HUES6 (cell line): ENCODE measurements around the gene CHRND.

ENCODE experiments used
- H3K27ac ChIP-seq: 2 replicates; pipeline ENCODE4 v1.7.0; 2013; ENCODE audit warnings: low read depth, mild to moderate bottlenecking, low read length, inconsistent platforms
- H3K27me3 ChIP-seq: 2 replicates; pipeline ENCODE4 v1.6.1; 2013; ENCODE audit warnings: low read length; ENCODE audit not compliant: control insufficient read depth, insufficient read depth
- H3K36me3 ChIP-seq: 2 replicates; pipeline ENCODE4 v1.6.1; 2013; ENCODE audit warnings: low read length; ENCODE audit not compliant: control insufficient read depth, insufficient read depth
- H3K4me1 ChIP-seq: 2 replicates; pipeline ENCODE4 v1.6.1; 2013; ENCODE audit warnings: low read length; ENCODE audit not compliant: control insufficient read depth, insufficient read depth
- H3K4me3 ChIP-seq: 2 replicates; pipeline ENCODE4 v1.5.1; 2013; ENCODE audit warnings: low read depth, low read length
- H3K9ac ChIP-seq: one replicate; pipeline ENCODE4 v1.6.1; 2013; ENCODE audit warnings: mild to moderate bottlenecking, low read length
- H3K9me3 ChIP-seq: 2 replicates; pipeline ENCODE4 v1.6.1; 2013; ENCODE audit warnings: low read depth, low read length; ENCODE audit not compliant: control insufficient read depth, insufficient read depth

The CHRND gene

GRCh38 chr2:232489516-232490220, 36.3 kb upstream of the CHRND start:
- peaks cover 62% of the 10 kb centered on the region for H3K27me3 ChIP-seq
- no peaks in the 10 kb centered on the region for H3K36me3 ChIP-seq
- no peak overlapping the region for H3K27ac ChIP-seq
- H3K9ac ChIP-seq: no peak overlapping the region
- H3K4me1 ChIP-seq: peaks cover 24% of the 10 kb centered on the region
- H3K4me3 ChIP-seq: no peak overlapping the region
- no peaks in the 10 kb centered on the region for H3K9me3 ChIP-seq

DNA sequence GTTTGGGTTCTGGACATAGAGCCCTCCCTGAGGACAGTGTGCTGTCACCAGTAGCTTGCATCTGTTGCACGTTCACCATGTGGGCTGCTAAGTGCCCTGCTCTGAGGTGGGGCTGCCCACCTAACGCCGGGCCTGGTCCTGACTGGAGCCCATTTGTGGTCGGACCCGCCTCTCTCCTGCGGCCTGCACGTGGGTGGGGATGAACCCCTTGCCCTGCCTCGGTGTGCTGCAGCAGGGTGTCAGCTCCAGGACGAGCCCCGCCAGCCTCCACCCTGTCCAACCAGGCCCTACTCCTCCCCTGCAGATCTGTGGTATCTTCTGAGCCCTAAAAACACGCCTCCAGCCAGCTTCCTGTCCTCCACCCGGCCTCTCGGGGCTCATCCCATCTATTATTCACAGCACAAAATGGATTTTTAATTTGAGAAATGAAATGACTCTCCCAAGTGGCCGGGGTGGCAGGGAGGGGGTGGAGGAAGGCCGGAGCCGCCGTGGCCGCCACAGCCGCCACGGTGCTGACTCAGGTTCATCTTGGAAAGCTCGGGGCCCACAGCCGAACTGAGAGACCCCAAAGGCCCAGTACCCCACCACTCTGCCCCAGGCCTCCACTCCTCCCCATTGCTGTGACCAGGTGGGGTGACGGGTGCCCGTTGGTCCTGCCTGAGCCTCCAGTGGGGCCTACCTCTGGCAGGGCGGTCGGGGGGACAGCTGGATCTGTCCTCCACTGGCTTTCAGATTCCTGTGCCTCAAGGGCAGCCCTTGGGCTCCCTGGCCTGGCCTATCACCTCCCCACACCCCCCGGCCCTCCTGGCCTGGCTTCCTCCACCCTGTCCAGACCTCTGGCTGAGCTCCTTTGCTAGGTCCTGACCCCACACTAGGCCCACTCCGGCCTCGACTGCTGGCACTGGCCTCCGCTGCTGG, 35.5 kb upstream of the CHRND start:
- H3K9me3 ChIP-seq: no peaks in the 10 kb centered on the region
- peaks cover 21% of the 10 kb centered on the region for H3K4me1 ChIP-seq
- no peaks in the 10 kb centered on the region for H3K36me3 ChIP-seq
- H3K9ac ChIP-seq: no peak overlapping the region
- H3K27ac ChIP-seq: no peak overlapping the region
- peaks cover 54% of the 10 kb centered on the region for H3K27me3 ChIP-seq
- no peak overlapping the region for H3K4me3 ChIP-seq

DNA sequence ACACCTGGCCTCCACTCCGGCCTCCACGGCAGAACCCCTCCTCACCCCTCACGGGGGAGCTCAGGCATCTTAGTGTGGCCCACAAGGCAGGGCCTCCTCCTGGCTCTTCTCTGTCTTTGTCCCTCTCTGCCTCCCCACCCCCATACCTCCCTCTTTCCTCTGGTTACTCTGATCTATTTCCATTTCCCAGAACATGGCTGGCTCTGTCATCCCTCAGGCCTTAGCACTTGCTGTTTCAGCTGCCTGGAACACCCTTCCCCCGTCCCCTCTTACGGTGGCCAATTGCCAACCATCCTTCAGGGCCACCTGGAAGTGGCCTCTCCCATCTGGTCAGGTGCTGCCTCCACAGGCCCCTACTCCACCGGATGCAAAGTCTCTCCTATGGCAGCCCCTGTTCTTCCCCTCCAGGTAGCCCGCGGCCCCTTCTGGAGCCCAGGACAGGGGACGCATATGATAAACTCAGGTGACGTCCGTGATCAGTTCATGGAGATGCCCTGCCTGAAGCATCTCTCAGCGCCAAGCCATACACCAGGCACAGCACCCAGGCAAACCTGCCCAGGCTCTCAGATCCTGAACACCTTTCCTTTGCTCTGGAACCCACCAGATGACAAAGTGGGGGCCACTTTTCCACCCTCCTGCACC, 34.7 kb upstream of the CHRND start:
- Histone ChIP-seq H3K27me3 (peaks cover 46% of the 10 kb centered on the region), H3K9ac (no peak overlapping the region), H3K4me1 (peaks cover 21% of the 10 kb centered on the region), H3K9me3 (no peaks in the 10 kb centered on the region), H3K4me3 (no peak overlapping the region), H3K27ac (no peak overlapping the region), H3K36me3 (no peaks in the 10 kb centered on the region)

GRCh38 chr2:232492236-232492848, 33.6 kb upstream of the CHRND start:
- no peaks in the 10 kb centered on the region for H3K36me3 ChIP-seq
- H3K27ac ChIP-seq: no peak overlapping the region
- H3K4me1 ChIP-seq: peaks cover 21% of the 10 kb centered on the region
- no peak overlapping the region for H3K4me3 ChIP-seq
- no peak overlapping the region for H3K9ac ChIP-seq
- H3K9me3 ChIP-seq: no peaks in the 10 kb centered on the region
- peaks cover 36% of the 10 kb centered on the region for H3K27me3 ChIP-seq

- peaks cover 19% of the 10 kb centered on the region for H3K4me1 ChIP-seq
- no peaks in the 10 kb centered on the region for H3K36me3 ChIP-seq
- peaks cover 32% of the 10 kb centered on the region for H3K27me3 ChIP-seq
- no peak overlapping the region for H3K9ac ChIP-seq
- H3K9me3 ChIP-seq: no peaks in the 10 kb centered on the region
- H3K4me3 ChIP-seq: no peak overlapping the region
- no peak overlapping the region for H3K27ac ChIP-seq
Observed at GRCh38 chr2:232492963-232493700, 32.8 kb upstream of the CHRND start.

- no peak overlapping the region for H3K27ac ChIP-seq
- peaks cover 12% of the 10 kb centered on the region for H3K4me1 ChIP-seq
- H3K27me3 ChIP-seq: peaks cover 25% of the 10 kb centered on the region
- no peak overlapping the region for H3K4me3 ChIP-seq
- no peaks in the 10 kb centered on the region for H3K36me3 ChIP-seq
- H3K9me3 ChIP-seq: no peaks in the 10 kb centered on the region
- H3K9ac ChIP-seq: no peak overlapping the region
Observed at GRCh38 chr2:232493701-232494474, 32.1 kb upstream of the CHRND start.

GRCh38 chr2:232494542-232494941, 31.4 kb upstream of the CHRND start:
- Histone ChIP-seq H3K4me3 (no peak overlapping the region), H3K4me1 (peaks cover 8% of the 10 kb centered on the region), H3K27ac (no peak overlapping the region), H3K36me3 (no peaks in the 10 kb centered on the region), H3K9ac (no peak overlapping the region), H3K9me3 (no peaks in the 10 kb centered on the region), H3K27me3 (peaks cover 25% of the 10 kb centered on the region)

- Histone ChIP-seq H3K27me3 (peaks cover 22% of the 10 kb centered on the region), H3K9me3 (no peaks in the 10 kb centered on the region), H3K9ac (no peak overlapping the region), H3K4me1 (peaks cover 5% of the 10 kb centered on the region; the same call in 1 of the 2 replicates), H3K4me3 (no peak overlapping the region), H3K27ac (no peak overlapping the region), H3K36me3 (no peaks in the 10 kb centered on the region)
Observed at GRCh38 chr2:232495292-232495691, 30.7 kb upstream of the CHRND start.

- no peak overlapping the region for H3K9ac ChIP-seq
Observed at GRCh38 chr2:232496501-232497270, 29.3 kb upstream of the CHRND start.

More at GRCh38 chr2:232496501-232497270, 29.3 kb upstream of the CHRND start:
- Histone ChIP-seq H3K9me3 (no peaks in the 10 kb centered on the region), H3K27ac (no peak overlapping the region), H3K4me1 (peaks cover 5% of the 10 kb centered on the region; the same call in 1 of the 2 replicates), H3K4me3 (no peak overlapping the region), H3K27me3 (peaks cover 30% of the 10 kb centered on the region), H3K36me3 (no peaks in the 10 kb centered on the region)
